Esophagus squamous epithelium (tissue), 5 donors: Measurements from ENCODE around the gene RASGEF1C. TPM values are rescaled to one million over a fixed set of nuclear protein-coding genes. Genes with fewer than 3 reads are reported as not detected.

Source experiments
- DNase-seq: peaks from one replicate; lab custom pipeline; 2025; lab: John Stamatoyannopoulos, UW
- H3K27ac ChIP-seq, 4 donors: fragments of 200-600 bp; sonication (generic); one replicate each; pipeline ENCODE4 v1.5.1; 2016 to 2019; ENCODE audit warnings: mild to moderate bottlenecking in 1 of 4
- H3K27me3 ChIP-seq, 4 donors: fragments of 200-600 bp; sonication (generic); 1 replicate in 3 of 4; 2 replicates in 1 of 4; pipeline versions ENCODE4 v1.5.1 to v1.6.0; 2017 to 2021; ENCODE audit warnings: antibody characterized with exemption in 1 of 4
- H3K36me3 ChIP-seq, 3 donors: fragments of 200-600 bp; sonication (generic); one replicate each; pipeline ENCODE4 v1.5.1; 2016 to 2019
- H3K4me1 ChIP-seq, 3 donors: fragments of 200-600 bp; sonication (generic); one replicate each; pipeline ENCODE4 v1.5.1; 2017 to 2019
- H3K4me3 ChIP-seq, 4 donors: fragments of 200-600 bp; sonication (generic); 1 replicate in 3 of 4; 2 replicates in 1 of 4; pipeline ENCODE4 v1.5.1; 2016 to 2019; ENCODE audit warnings: mild to moderate bottlenecking in 2 of 4, moderate library complexity in 1 of 4
- H3K9me3 ChIP-seq, 3 donors: fragments of 200-600 bp; sonication (generic); one replicate each; pipeline ENCODE4 v1.5.1; 2016 to 2019
- POLR2A ChIP-seq, 4 donors: fragments of 450-650 bp; IDR thresholded peaks; one replicate each; pipeline ENCODE4 v1.6.1; 2017; ENCODE audit warnings: antibody characterized with exemption in 4 of 4, mild to moderate bottlenecking in 4 of 4, moderate library complexity in 3 of 4
- WGBS, 2 donors: methylation state at CpG; one replicate each; pipeline ENCODE4 v1.1.5; 2018; 5-methylcytosine and 5-hydroxymethylcytosine counted together
- intact Hi-C: fragments of 100-400 bp; cut with DNase I; formaldehyde crosslinking; loops from one replicate; pipeline ENCODE4 v1.15.0; 2022
- total RNA-seq, 4 donors: library from RNA; depleted of rRNA; stranded (reverse); fragments of >200 nt; gene quantifications; one replicate each; pipeline ENCODE4 v1.1.0, GENCODE V29; 2016
- TF ChIP-seq, protein P1 (sequence below), 6 experiments: fragments of 450-650 bp in 4 of 6; fragments of 200-600 bp in 2 of 6; sonication (generic) in 2 of 6; IDR thresholded peaks; one replicate each; pipeline ENCODE4 v1.5.1; 2016 to 2019; ENCODE audit warnings: antibody characterized with exemption in 6 of 6, mild to moderate bottlenecking in 4 of 6, moderate library complexity in 4 of 6
- donor health status: DM: yes; HTN: yes; CAD: no.

RASGEF1C gene
- total RNA-seq, 4 donors from 2014 or later, result 0.19 to 0.26 TPM; not detected in 2

DNA sequence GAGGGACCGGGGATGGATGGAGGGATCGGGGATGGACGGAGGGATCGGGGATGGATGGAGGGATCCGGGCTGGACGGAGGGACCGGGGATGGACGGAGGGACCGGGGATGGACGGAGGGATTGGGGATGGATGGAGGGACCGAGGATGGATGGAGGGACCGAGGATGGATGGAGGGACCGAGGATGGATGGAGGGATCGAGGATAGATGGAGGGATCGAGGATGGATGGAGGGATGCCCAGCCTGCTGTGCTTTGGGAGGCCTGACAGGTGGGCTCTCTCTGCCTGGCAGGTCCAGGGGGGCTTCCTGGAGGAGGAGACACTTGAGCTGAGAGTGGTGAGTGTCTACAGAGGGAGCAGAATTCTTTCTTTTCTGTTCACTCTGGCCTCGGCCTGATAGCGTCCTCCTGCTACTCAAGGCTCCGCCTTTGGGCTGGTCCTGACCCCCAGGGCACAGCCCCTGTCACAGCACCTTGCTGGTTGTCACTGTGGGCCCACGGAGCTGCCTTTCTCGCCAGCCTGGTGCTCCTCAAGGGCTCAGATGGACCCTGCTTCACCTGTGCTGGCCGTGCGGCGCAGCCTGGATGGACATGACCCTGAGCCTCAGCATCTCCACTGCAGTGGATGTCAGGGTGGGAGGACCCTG, 95.2 kb downstream of the RASGEF1C start:
- no peaks in the 10 kb centered on the region for H3K4me1 ChIP-seq
- no peak for TF ChIP-seq POLR2A (IDR thresholded peaks at IDR 0.05)
- TF ChIP-seq, protein P1, sequence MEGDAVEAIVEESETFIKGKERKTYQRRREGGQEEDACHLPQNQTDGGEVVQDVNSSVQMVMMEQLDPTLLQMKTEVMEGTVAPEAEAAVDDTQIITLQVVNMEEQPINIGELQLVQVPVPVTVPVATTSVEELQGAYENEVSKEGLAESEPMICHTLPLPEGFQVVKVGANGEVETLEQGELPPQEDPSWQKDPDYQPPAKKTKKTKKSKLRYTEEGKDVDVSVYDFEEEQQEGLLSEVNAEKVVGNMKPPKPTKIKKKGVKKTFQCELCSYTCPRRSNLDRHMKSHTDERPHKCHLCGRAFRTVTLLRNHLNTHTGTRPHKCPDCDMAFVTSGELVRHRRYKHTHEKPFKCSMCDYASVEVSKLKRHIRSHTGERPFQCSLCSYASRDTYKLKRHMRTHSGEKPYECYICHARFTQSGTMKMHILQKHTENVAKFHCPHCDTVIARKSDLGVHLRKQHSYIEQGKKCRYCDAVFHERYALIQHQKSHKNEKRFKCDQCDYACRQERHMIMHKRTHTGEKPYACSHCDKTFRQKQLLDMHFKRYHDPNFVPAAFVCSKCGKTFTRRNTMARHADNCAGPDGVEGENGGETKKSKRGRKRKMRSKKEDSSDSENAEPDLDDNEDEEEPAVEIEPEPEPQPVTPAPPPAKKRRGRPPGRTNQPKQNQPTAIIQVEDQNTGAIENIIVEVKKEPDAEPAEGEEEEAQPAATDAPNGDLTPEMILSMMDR (IDR thresholded peaks at IDR 0.05), result no peak
- H3K27ac ChIP-seq, result no peak overlapping the region
- DNase-seq, result no peak
- peaks cover 0 to 6% (median 0%) of the 10 kb centered on the region in 4 donors for H3K27me3 ChIP-seq
- WGBS, 2 donors, result 90% methylated on average over 18 to 22 of the region's 23 CpGs
- H3K4me3 ChIP-seq, result no peak overlapping the region
- no peaks in the 10 kb centered on the region for H3K36me3 ChIP-seq
- no peaks in the 10 kb centered on the region for H3K9me3 ChIP-seq
- intact Hi-C loops, result no loop called here

DNA sequence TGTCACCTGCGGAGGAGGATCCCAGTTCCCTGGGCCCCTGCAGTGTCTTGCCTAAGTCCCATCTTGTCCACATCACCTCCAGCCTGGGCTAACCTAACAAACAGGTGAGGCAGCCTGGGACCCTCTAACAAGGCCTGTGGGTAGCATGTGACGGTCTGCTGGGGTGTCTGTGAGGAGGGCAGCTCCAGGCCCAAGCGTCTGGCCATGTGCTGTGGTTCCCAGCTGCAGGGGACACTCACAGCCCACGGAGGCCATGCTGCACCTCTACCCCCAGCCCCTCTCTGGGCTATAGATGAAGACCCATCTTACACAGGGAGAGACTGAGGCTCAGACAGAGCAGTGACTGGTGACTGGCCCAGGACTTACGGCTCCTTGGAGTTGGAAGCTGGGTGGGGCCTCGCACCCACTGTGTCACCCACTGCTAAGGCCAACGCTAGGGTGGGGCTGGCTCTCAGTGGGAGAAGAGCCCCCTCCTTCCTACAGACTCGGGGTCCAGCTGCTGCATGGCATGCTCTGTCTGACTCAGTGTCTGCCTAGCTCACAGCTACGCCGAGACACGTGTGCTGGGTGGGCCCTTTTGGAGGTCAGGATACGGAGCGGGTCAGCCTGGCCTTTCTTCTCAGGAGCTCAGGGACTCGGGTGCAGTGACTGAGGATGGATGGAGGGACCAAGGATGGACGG, 96.7 kb downstream of the RASGEF1C start:
- Histone ChIP-seq H3K27me3 (peaks cover 0 to 6% (median 0%) of the 10 kb centered on the region in 4 donors), H3K9me3 (peaks cover 0 to 7% (median 5%) of the 10 kb centered on the region in 3 donors), H3K4me1 (no peaks in the 10 kb centered on the region), H3K36me3 (no peaks in the 10 kb centered on the region), H3K4me3 (no peak overlapping the region), H3K27ac (no peak overlapping the region)
- 40 to 50% methylated on average over 1 to 2 of the region's 15 CpGs for WGBS, 2 donors
- no peak for DNase-seq
- no peak for TF ChIP-seq POLR2A (IDR thresholded peaks at IDR 0.05)
- TF ChIP-seq, protein P1 (IDR thresholded peaks at IDR 0.05), result no peak
- intact Hi-C loops, result no loop called here

DNA sequence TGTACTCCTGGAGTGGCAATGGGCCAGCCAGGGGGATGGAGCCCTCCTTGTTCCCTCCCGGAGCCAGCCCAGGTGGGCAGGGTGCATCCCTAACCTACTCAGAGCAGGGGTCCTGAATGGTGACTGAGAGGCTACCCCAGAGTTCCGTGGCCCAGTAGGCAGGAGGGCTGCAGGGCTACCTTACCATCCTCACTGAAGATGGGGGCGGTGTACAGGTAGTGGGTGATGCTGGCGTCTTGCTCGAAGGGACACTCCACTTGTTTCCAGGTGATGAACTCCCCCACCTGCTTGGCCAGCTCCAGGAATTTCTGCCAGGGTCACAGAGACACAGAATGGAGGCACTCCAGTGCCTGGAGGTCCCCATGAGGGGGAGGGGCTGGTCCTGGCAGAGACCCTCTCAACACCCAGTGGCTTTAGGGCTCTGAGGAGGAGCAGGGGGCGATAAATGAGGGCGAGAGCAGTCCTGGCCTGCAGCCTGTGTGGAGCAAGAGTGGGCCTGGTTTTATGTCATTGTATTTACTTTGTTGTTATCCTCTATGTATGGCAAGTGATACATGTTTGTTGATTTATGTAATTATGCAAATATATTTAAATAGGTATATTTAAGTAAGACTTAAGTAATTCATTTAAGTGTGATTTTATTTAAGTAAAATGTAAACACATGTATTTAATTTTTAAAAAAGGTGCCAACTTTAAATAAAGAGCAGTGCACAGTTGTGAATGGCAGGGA, 97.6 kb downstream of the RASGEF1C start:
- no peaks in the 10 kb centered on the region for H3K4me1 ChIP-seq
- DNase-seq, result no peak
- WGBS, 2 donors, result 69 to 81% methylated on average over 2 to 5 of the region's 7 CpGs
- H3K9me3 ChIP-seq, result peaks cover 0 to 15% (median 6%) of the 10 kb centered on the region in 3 donors
- no peaks in the 10 kb centered on the region for H3K36me3 ChIP-seq
- H3K27ac ChIP-seq, result no peak overlapping the region
- no peak for TF ChIP-seq POLR2A (IDR thresholded peaks at IDR 0.05)
- TF ChIP-seq, protein P1 (IDR thresholded peaks at IDR 0.05), result no peak
- intact Hi-C loops, result no loop called here
- peaks cover 0 to 6% (median 0%) of the 10 kb centered on the region in 4 donors for H3K27me3 ChIP-seq
- H3K4me3 ChIP-seq, result no peak overlapping the region

DNA sequence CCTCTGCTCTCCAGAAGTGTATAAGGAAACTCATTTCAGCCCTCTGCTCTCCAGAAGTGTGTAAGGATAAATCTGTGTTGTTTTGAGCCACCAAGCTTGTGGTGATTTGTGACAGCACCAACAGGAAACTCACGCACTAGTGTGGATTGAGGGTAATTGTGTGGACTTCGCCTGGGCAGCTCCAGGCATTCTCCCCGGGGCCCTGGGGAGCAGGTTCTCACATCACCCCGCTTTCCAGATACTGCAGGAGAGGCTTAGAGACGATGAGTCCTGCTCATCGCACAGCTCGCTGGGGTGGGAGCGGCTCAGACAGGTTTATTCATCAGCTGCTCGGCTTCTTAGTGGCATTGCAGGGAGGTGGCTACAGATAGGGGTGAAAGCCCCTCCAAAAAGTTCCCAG, 99.1 kb downstream of the RASGEF1C start:
- Histone ChIP-seq H3K4me1 (no peaks in the 10 kb centered on the region), H3K27me3 (peaks cover 0 to 6% (median 0%) of the 10 kb centered on the region in 4 donors), H3K9me3 (peaks cover 0 to 21% (median 6%) of the 10 kb centered on the region in 3 donors), H3K36me3 (no peaks in the 10 kb centered on the region), H3K4me3 (no peak overlapping the region), H3K27ac (no peak overlapping the region)
- TF ChIP-seq, protein P1 (IDR thresholded peaks at IDR 0.05), result no peak
- TF ChIP-seq POLR2A (IDR thresholded peaks at IDR 0.05), result no peak
- DNase-seq, result no peak
- intact Hi-C loops, result no loop called here
- 57 to 70% methylated on average over 8 to 9 of the region's 9 CpGs for WGBS, 2 donors
